Uterus (tissue), 4 donors: Measurements from ENCODE around the gene STAM2. TPM values are rescaled to one million over a fixed set of nuclear protein-coding genes. Genes with fewer than 3 reads are reported as not detected.

Experiments
- DNase-seq, 2 donors: peaks; one replicate each; pipeline ENCODE4 v3.0.0-alpha.2; 2019 to 2020
- H3K27ac ChIP-seq, 2 donors: fragments of 200-600 bp; sonication (generic); 1 replicate in 1 of 2; 2 replicates in 1 of 2; pipeline ENCODE4 v1.5.1; 2016 to 2018
- H3K27me3 ChIP-seq, 2 donors: fragments of 200-600 bp; sonication (generic); one replicate each; pipeline ENCODE4 v1.5.1; 2018 to 2019; ENCODE audit warnings: control low read depth in 1 of 2
- H3K36me3 ChIP-seq, 2 donors: fragments of 200-600 bp; sonication (generic); one replicate each; pipeline ENCODE4 v1.5.1; 2019; ENCODE audit warnings: control low read depth in 1 of 2
- H3K4me1 ChIP-seq, 2 donors: fragments of 200-600 bp; sonication (generic); one replicate each; pipeline ENCODE4 v1.5.1; 2018 to 2019; ENCODE audit warnings: control low read depth in 1 of 2
- H3K4me3 ChIP-seq, 2 donors: fragments of 200-600 bp; sonication (generic); 1 replicate in 1 of 2; 2 replicates in 1 of 2; pipeline ENCODE4 v1.5.1; 2018 to 2019; ENCODE audit warnings: mild to moderate bottlenecking in 1 of 2
- H3K9me3 ChIP-seq, 2 donors: fragments of 200-600 bp; sonication (generic); one replicate each; pipeline ENCODE4 v1.5.1; 2019; ENCODE audit warnings: control low read depth in 1 of 2
- CTCF ChIP-seq, 4 experiments: fragments of 200-600 bp in 2 of 4; fragments of 450-650 bp in 2 of 4; sonication (generic) in 2 of 4; IDR thresholded peaks; one replicate each; pipeline ENCODE4 v1.5.1; 2016 to 2019; ENCODE audit warnings: antibody characterized with exemption in 4 of 4, mild to moderate bottlenecking in 2 of 4, moderate library complexity in 1 of 4
- POLR2A ChIP-seq, 2 donors: fragments of 450-650 bp; IDR thresholded peaks; one replicate each; pipeline ENCODE4 v1.6.1; 2016; ENCODE audit warnings: antibody characterized with exemption in 2 of 2, mild to moderate bottlenecking in 1 of 2, moderate library complexity in 1 of 2
- intact Hi-C: fragments of 100-400 bp; cut with DNase I; formaldehyde crosslinking; loops from one replicate; pipeline ENCODE4 v1.15.1; 2023; ENCODE audit warnings: low total_unique reads
- total RNA-seq, 4 donors: library from RNA; depleted of rRNA in 3 of 4; stranded (reverse); fragments of >200 nt in 3 of 4; gene quantifications; one replicate each; pipeline versions ENCODE4 v1.1.0 to v1.2.4, GENCODE V29; 2014 to 2023
- donor health status: DM: yes; HTN: yes; CAD: no.

STAM2 gene
- total RNA-seq, 4 donors from 2014 or later, result 30.0 to 83.0 (median 55.4) TPM

DNA sequence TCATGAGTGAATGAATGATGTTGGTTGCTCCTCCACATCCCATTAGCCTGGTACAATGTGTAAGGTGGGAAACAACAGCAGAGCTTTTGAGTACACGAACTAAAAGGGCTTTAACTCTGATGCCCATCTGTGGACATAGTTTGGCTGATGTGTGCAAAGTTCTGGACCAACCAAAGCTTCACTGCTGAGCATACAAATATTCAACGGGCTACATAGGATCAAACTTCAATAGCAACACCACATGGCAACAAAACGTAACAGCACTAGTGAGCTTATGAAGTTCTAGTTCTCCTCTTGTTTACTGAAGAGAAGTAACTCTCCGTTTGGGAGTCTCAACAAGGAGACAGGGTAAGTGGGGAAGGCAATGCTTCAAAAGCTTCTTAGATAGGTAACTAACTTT, 20.4 kb downstream of the STAM2 start:
- Histone ChIP-seq H3K9me3 (no peaks in the 10 kb centered on the region), H3K4me1 (no peaks in the 10 kb centered on the region), H3K27ac (no peak overlapping the region), H3K4me3 (no peak overlapping the region), H3K27me3 (no peaks in the 10 kb centered on the region), H3K36me3 (no peaks in the 10 kb centered on the region)
- no peak for DNase-seq
- TF ChIP-seq POLR2A (IDR thresholded peaks at IDR 0.05) (no peak), CTCF (IDR thresholded peaks at IDR 0.05) (no peak)
- intact Hi-C loops, result no loop called here

GRCh38 chr2:152154462-152154861, 21.1 kb downstream of the STAM2 start:
- H3K36me3 ChIP-seq, result no peaks in the 10 kb centered on the region
- no peak overlapping the region for H3K27ac ChIP-seq
- no peaks in the 10 kb centered on the region for H3K4me1 ChIP-seq
- H3K9me3 ChIP-seq, result no peaks in the 10 kb centered on the region
- no peak for TF ChIP-seq CTCF (IDR thresholded peaks at IDR 0.05)
- no peak for TF ChIP-seq POLR2A (IDR thresholded peaks at IDR 0.05)
- H3K27me3 ChIP-seq, result no peaks in the 10 kb centered on the region
- intact Hi-C loops, result no loop called here
- H3K4me3 ChIP-seq, result no peak overlapping the region
- no peak for DNase-seq

- no peaks in the 10 kb centered on the region for H3K27me3 ChIP-seq
- no peak for TF ChIP-seq CTCF (IDR thresholded peaks at IDR 0.05)
- no peak for TF ChIP-seq POLR2A (IDR thresholded peaks at IDR 0.05)
- DNase-seq, result no peak
- H3K4me3 ChIP-seq, result no peak overlapping the region
- no peaks in the 10 kb centered on the region for H3K9me3 ChIP-seq
- no peak overlapping the region for H3K27ac ChIP-seq
- no peaks in the 10 kb centered on the region for H3K36me3 ChIP-seq
- intact Hi-C loops, result no loop called here
- peaks cover 0 to 5% of the 10 kb centered on the region in 2 donors for H3K4me1 ChIP-seq
Observed at GRCh38 chr2:152134488-152135280, 40.9 kb downstream of the STAM2 start.

GRCh38 chr2:152132306-152132705, 43.3 kb downstream of the STAM2 start:
- H3K27me3 ChIP-seq, result no peaks in the 10 kb centered on the region
- H3K4me3 ChIP-seq, result no peak overlapping the region
- H3K9me3 ChIP-seq, result no peaks in the 10 kb centered on the region
- intact Hi-C loops, result no loop called here
- DNase-seq, result no peak
- peaks cover 0 to 5% of the 10 kb centered on the region in 2 donors for H3K4me1 ChIP-seq
- no peak for TF ChIP-seq CTCF (IDR thresholded peaks at IDR 0.05)
- no peak for TF ChIP-seq POLR2A (IDR thresholded peaks at IDR 0.05)
- H3K36me3 ChIP-seq, result no peaks in the 10 kb centered on the region
- H3K27ac ChIP-seq, result no peak overlapping the region

- Histone ChIP-seq H3K27me3 (no peaks in the 10 kb centered on the region), H3K36me3 (no peaks in the 10 kb centered on the region)
- TF ChIP-seq POLR2A (IDR thresholded peaks at IDR 0.05), result no peak
- no peak for TF ChIP-seq CTCF (IDR thresholded peaks at IDR 0.05)
Observed at GRCh38 chr2:152127628-152128027, 47.9 kb downstream of the STAM2 start.

More at GRCh38 chr2:152127628-152128027, 47.9 kb downstream of the STAM2 start:
- Histone ChIP-seq H3K4me3 (no peak overlapping the region), H3K27ac (no peak overlapping the region), H3K4me1 (no peaks in the 10 kb centered on the region), H3K9me3 (no peaks in the 10 kb centered on the region)
- intact Hi-C loops, result no loop called here
- DNase-seq, result no peak
